Measurements from ENCODE around the gene RASA1. TPM values are rescaled to one million over a fixed set of nuclear protein-coding genes. Genes with fewer than 3 reads are reported as not detected.

RASA1 gene
- total and polyA plus RNA-seq, 2 donors from 2014 or later = 9.9 to 25.5 TPM

DNA sequence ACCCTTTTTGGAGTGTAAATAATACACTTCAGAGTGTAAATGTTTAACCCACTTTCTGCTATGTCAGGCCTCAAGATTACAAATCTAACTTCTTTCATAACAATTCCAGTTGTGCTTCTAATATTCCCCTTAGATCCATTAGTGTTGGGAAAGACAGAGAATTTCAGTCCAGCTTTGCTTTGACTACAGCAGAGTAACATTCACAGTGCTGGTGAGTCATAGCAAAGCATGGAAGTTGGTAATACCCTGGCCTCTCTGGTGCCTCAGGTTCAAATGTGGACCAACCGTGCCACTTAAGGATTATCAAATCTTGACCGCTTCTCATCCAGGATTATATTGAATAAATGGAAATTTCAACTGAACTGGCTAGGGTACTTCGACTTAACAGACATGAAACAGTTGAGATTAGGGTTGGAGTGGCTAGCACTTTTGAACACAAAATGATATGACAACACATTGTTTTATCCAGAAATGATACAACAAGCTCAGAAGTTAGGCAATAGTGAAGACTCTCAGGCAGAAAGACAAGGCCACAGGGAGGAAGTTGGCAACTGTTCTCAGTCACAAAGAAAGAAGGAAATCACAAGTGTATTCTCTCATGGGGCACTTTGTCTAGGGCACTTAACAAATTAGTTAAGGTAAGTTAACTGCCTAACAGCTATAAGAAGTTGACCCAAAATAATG lies 24.4 kb upstream of the RASA1 start:
- TF ChIP-seq, protein P1, sequence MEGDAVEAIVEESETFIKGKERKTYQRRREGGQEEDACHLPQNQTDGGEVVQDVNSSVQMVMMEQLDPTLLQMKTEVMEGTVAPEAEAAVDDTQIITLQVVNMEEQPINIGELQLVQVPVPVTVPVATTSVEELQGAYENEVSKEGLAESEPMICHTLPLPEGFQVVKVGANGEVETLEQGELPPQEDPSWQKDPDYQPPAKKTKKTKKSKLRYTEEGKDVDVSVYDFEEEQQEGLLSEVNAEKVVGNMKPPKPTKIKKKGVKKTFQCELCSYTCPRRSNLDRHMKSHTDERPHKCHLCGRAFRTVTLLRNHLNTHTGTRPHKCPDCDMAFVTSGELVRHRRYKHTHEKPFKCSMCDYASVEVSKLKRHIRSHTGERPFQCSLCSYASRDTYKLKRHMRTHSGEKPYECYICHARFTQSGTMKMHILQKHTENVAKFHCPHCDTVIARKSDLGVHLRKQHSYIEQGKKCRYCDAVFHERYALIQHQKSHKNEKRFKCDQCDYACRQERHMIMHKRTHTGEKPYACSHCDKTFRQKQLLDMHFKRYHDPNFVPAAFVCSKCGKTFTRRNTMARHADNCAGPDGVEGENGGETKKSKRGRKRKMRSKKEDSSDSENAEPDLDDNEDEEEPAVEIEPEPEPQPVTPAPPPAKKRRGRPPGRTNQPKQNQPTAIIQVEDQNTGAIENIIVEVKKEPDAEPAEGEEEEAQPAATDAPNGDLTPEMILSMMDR (IDR thresholded peaks at IDR 0.05; ENCODE audit: borderline replicate concordance, extremely low read depth, insufficient read depth) = no peak
- Histone ChIP-seq H3K27ac (ENCODE audit: low read depth in 2 of 2, low read length in 2 of 2) (no peak overlapping the region), H3K4me3 (ENCODE audit: low read length in 3 of 3) (no peak overlapping the region), H3K27me3 (ENCODE audit: control insufficient read depth, insufficient read depth, low read length) (no peaks in the 10 kb centered on the region), H3K36me3 (ENCODE audit: control insufficient read depth in 2 of 3, insufficient read depth in 3 of 3, low read length in 3 of 3) (no peaks in the 10 kb centered on the region), H3K4me1 (ENCODE audit: control insufficient read depth in 2 of 3, insufficient read depth in 2 of 3, low read depth in 1 of 3, low read length in 3 of 3) (peaks cover 0 to 2% (median 0%) of the 10 kb centered on the region in 3 donors), H3K9ac (ENCODE audit: low read length in 3 of 3) (no peak overlapping the region), H3K9me3 (ENCODE audit: control insufficient read depth in 2 of 3, insufficient read depth in 1 of 3, low read length in 3 of 3) (no peaks in the 10 kb centered on the region)
- intact Hi-C loops (cut with DNase I) = no loop called here
- DNase-seq = no peak
- FAIRE-seq = no peak

DNA sequence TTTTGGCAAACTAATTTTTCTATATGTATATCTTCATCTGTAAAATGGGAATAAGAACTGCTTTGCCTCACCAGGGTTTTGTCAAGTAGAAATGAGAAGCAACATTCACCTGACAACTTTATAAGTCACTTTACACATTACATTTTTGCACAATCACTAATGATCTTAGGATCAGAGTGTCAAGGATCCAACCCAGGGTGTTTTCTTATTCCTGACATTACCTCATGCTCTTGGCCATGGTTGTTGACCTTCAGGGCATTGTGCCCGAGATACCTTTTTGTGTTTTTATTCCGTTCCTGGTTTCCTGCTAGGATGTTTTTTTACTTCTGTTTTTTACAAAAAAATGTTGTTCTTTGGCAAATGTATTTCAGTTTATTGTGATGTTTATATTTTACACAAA lies 22.2 kb upstream of the RASA1 start:
- no peak overlapping the region for H3K4me3 ChIP-seq (ENCODE audit: low read length in 3 of 3)
- no peak for FAIRE-seq
- intact Hi-C loops (cut with DNase I) = no loop called here
- H3K27me3 ChIP-seq (ENCODE audit: control insufficient read depth, insufficient read depth, low read length) = no peaks in the 10 kb centered on the region
- no peaks in the 10 kb centered on the region for H3K9me3 ChIP-seq (ENCODE audit: control insufficient read depth in 2 of 3, insufficient read depth in 1 of 3, low read length in 3 of 3)
- no peak overlapping the region for H3K9ac ChIP-seq (ENCODE audit: low read length in 3 of 3)
- H3K27ac ChIP-seq (ENCODE audit: low read depth in 2 of 2, low read length in 2 of 2) = no peak overlapping the region
- H3K4me1 ChIP-seq (ENCODE audit: control insufficient read depth in 2 of 3, insufficient read depth in 2 of 3, low read depth in 1 of 3, low read length in 3 of 3) = peaks cover 0 to 2% (median 0%) of the 10 kb centered on the region in 3 donors
- DNase-seq = no peak
- TF ChIP-seq, protein P1 (IDR thresholded peaks at IDR 0.05; ENCODE audit: borderline replicate concordance, extremely low read depth, insufficient read depth) = no peak
- no peaks in the 10 kb centered on the region for H3K36me3 ChIP-seq (ENCODE audit: control insufficient read depth in 2 of 3, insufficient read depth in 3 of 3, low read length in 3 of 3)

DNA sequence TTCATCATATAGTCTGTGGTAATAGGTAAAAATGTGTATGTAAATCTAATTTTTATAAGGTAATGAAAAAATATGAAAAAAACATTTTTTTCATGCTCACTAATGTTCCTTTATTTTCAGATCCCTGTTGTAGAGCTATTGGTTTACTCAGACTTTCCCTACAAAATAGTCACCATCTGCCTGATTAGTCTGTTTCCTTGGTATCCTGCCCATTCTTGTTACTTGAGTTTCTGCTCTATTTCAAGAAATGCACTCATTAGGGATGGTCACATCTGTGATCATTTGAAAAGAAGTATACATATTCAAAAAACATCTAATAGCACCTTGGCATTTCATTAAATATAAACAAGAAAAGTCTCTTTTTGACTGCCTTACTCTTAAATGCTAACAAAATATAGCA lies 21.6 kb upstream of the RASA1 start:
- no peak overlapping the region for H3K9ac ChIP-seq (ENCODE audit: low read length in 3 of 3)

More for the DNA sequence above, 21.6 kb upstream of the RASA1 start:
- Histone ChIP-seq H3K27ac (ENCODE audit: low read depth in 2 of 2, low read length in 2 of 2) (no peak overlapping the region), H3K4me1 (ENCODE audit: control insufficient read depth in 2 of 3, insufficient read depth in 2 of 3, low read depth in 1 of 3, low read length in 3 of 3) (peaks cover 0 to 2% (median 0%) of the 10 kb centered on the region in 3 donors), H3K36me3 (ENCODE audit: control insufficient read depth in 2 of 3, insufficient read depth in 3 of 3, low read length in 3 of 3) (no peaks in the 10 kb centered on the region), H3K4me3 (ENCODE audit: low read length in 3 of 3) (no peak overlapping the region), H3K9me3 (ENCODE audit: control insufficient read depth in 2 of 3, insufficient read depth in 1 of 3, low read length in 3 of 3) (no peaks in the 10 kb centered on the region), H3K27me3 (ENCODE audit: control insufficient read depth, insufficient read depth, low read length) (no peaks in the 10 kb centered on the region)
- DNase-seq (no peak), FAIRE-seq (no peak)
- intact Hi-C loops (cut with DNase I) = no loop called here
- TF ChIP-seq, protein P1 (IDR thresholded peaks at IDR 0.05; ENCODE audit: borderline replicate concordance, extremely low read depth, insufficient read depth) = no peak
